IPS DF 6.9 (cell line): ENCODE data around the gene SORCS2.

Experiments used
- DNase-seq: peaks from one replicate; pipeline ENCODE4 v3.0.0-alpha.2; 2013; ENCODE audit warnings: low read depth, low spot score
- H3K27ac ChIP-seq: one replicate; pipeline ENCODE4 v1.5.1; 2013; ENCODE audit warnings: low read length, control low read depth
- H3K27me3 ChIP-seq: 2 replicates; pipeline ENCODE4 v1.6.1; 2013; ENCODE audit warnings: mild to moderate bottlenecking, low read length; ENCODE audit not compliant: control insufficient read depth, insufficient read depth
- H3K36me3 ChIP-seq: 2 replicates; pipeline ENCODE4 v1.6.1; 2013; ENCODE audit warnings: low read length; ENCODE audit not compliant: control insufficient read depth, insufficient read depth
- H3K4me1 ChIP-seq: 2 replicates; pipeline ENCODE4 v1.6.1; 2013; ENCODE audit warnings: low read length; ENCODE audit not compliant: control insufficient read depth, insufficient read depth
- H3K4me3 ChIP-seq: 2 replicates; pipeline ENCODE4 v1.5.1; 2013; ENCODE audit warnings: mild to moderate bottlenecking, low read length
- H3K9me3 ChIP-seq: 2 replicates; pipeline ENCODE4 v1.6.1; 2013; ENCODE audit warnings: low read length, inconsistent platforms; ENCODE audit not compliant: control insufficient read depth, insufficient read depth
- WGBS: extraction: QIAGEN DNeasy Blood & Tissue Kit; methylation state at CpG from one replicate; pipeline ENCODE4 v1.1.7; 2013; ENCODE audit warnings: mixed read lengths, missing lambda C conversion rate; ENCODE audit not compliant: insufficient read length, insufficient coverage; 5-methylcytosine and 5-hydroxymethylcytosine counted together

Gene SORCS2

DNA sequence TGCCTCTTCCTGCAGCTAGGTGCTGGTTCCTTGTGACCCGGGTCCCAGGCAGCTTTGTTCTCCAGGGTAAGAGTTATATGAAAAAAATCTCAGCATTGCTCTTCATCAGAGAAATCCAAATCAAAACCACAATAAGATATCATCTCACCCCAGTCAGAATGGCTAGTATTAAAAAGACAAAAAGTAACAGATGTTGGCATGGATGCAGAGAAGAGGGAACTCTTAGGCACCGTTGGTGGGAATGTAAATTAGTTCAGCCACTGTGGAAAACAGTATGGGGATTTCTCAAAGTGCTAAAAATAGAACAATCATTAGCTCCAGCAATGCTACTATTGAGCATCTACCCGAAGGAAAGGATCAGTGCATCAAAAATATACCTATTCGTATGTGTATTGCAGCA is 61.5 kb downstream of the SORCS2 start:
- H3K36me3 ChIP-seq, result no peaks in the 10 kb centered on the region
- no peaks in the 10 kb centered on the region for H3K4me1 ChIP-seq
- no peaks in the 10 kb centered on the region for H3K27me3 ChIP-seq
- no peak overlapping the region for H3K4me3 ChIP-seq
- H3K9me3 ChIP-seq, result no peaks in the 10 kb centered on the region
- H3K27ac ChIP-seq, result no peak overlapping the region
- DNase-seq, result no peak
- WGBS, result no CpG with 5 or more reads among the region's 4 CpGs

DNA sequence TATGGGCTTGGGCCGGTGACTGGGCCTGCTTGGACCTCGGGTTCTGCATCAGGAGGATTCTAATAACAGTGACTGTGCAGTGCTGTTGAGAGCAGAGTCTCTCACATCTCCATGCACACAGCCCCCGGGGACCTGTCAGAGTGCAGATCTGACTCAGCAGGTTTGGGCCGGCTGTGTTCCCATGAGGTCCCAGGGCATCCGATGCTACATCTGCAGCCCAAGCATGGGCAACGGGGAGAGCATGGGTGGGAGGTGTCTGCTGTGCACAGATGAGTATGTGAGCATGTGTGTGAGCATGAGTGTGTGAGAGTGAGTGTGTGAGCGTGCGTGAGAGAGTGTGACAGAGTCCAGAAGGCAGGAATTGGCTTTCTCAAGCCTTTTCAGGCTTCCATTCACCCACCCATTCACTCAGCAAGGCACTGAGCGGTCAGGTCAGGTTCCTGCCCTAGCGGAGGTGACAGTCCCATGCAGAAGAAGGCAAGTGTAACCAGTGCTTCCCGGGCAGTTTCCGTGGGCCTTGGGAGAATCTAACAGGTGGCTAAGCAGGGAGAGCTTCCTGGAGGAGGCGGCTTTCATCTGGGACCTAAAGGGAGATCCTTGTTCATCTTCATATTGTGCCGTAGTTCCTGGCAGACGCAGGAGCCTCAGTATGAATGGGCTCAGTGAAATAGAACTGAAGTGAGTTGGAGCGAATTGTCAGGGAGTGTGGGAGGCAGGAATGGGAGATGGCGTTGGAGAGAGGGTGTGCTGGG is 62.6 kb downstream of the SORCS2 start:
- Histone ChIP-seq H3K4me1 (no peaks in the 10 kb centered on the region), H3K9me3 (no peaks in the 10 kb centered on the region)
- DNase-seq, result no peak

DNA sequence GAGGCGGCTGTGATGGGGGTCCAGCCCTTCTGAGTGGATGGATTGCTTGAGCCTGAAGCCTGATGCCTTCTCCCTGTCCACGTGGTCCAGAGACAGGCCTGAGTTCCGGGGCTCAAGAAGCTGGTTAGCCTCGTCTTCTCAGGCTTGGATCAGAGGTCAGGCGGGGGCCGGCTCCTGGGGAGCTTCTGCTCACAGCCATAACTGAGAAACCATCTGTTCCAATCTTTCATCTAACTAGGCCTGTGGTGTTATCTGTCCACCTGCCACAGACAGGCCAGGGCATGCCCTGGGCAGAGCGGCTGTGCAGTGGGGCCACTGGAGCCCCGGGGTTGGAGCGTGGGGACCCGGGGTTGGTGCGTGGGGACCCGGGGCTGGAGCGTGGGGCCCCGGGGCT is 63.1 kb downstream of the SORCS2 start:
- WGBS, result no CpG with 5 or more reads among the region's 14 CpGs
- H3K27ac ChIP-seq, result no peak overlapping the region
- no peaks in the 10 kb centered on the region for H3K4me1 ChIP-seq
- no peak for DNase-seq
- no peaks in the 10 kb centered on the region for H3K27me3 ChIP-seq
- H3K9me3 ChIP-seq, result no peaks in the 10 kb centered on the region
- H3K36me3 ChIP-seq, result no peaks in the 10 kb centered on the region
- H3K4me3 ChIP-seq, result no peak overlapping the region

More for the DNA sequence above, 62.6 kb downstream of the SORCS2 start:
- Histone ChIP-seq H3K4me3 (no peak overlapping the region), H3K27ac (no peak overlapping the region), H3K36me3 (no peaks in the 10 kb centered on the region), H3K27me3 (no peaks in the 10 kb centered on the region)
- WGBS, result no CpG with 5 or more reads among the region's 17 CpGs

DNA sequence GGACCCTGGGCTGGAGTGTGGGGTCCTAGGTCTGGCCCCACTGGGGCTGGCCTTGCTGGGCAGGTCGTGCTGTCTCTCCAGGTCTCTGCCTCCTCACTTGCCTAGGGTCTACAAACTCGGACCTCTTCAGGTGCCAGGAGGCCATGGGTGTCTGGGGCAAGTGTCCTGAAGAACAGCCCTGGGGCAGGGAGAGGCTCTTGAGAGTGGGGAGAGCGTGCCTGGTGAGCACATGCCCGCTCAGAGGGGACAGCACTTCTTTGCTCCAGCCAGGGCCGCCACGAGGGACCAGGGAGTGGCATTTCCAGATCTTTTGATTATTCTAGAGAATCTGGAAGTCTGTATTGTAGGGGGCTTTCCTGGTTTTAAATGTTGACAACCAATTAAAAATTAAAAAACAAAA is 63.7 kb downstream of the SORCS2 start:
- Histone ChIP-seq H3K27ac (no peak overlapping the region), H3K27me3 (no peaks in the 10 kb centered on the region), H3K4me3 (no peak overlapping the region), H3K36me3 (no peaks in the 10 kb centered on the region), H3K9me3 (no peaks in the 10 kb centered on the region), H3K4me1 (no peaks in the 10 kb centered on the region)
- WGBS, result no CpG with 5 or more reads among the region's 6 CpGs
- DNase-seq, result no peak

DNA sequence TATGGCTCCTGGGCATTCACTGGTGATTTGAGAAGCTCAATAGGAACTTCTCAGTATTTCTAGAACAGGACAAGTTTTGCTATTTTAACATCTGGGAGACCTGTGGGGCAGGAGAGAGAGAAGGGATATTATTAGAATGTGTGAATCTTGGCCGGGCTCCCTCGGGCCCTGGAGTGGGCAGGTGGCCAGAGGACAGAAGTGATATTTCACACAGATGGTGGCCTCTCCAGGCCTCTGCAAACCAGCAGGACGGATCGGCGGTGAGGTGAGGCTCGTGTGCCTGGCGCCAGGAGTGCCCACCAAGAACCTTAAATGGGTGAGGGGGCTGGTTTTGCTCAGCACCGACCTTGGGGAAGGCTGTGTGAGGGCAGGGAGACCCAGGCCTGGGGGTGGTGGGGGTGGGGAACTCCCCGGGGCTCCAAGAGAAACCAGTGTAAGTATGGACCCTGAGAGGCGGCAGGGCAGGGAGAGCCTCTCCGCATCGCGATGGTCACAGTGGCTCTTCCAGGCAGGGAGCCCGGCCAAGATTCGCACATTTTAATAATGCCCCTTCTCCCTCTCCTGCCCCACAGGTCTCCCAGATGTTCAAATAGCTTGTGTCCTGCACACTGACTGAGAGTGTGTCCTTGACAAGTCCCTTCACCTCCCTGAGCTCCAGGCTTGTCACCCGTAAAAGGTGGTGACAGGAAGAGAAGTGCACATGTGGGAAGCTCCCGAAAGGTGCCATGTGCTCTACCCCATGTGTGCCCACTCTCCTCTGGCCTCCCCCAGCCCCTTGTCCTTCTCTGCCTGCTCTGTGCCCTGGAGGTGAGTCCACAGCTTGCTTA is 64.9 kb downstream of the SORCS2 start:
- WGBS, result no CpG with 5 or more reads among the region's 17 CpGs
- no peaks in the 10 kb centered on the region for H3K27me3 ChIP-seq
- DNase-seq, result no peak

DNA sequence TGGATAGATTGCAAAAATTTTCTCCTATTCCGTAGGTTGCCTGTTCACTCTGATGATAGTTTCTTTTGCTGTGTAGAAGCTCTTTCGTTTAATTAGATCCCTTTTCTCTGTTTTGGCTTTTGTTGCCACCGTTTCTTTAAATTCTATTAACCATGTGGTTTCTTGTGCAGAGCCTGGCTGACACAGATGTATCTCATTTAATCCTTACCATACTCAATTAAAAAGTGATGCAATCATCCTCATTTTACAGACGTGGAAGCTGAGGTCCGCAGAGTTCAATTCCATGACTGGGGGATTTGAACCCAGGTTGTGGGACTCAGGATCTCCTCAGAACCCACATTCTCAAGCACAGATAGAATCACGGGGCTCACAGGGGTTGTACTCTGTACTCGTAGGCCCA is 66.7 kb downstream of the SORCS2 start:
- no peaks in the 10 kb centered on the region for H3K27me3 ChIP-seq
- H3K27ac ChIP-seq, result no peak overlapping the region
- H3K9me3 ChIP-seq, result no peaks in the 10 kb centered on the region
- no peaks in the 10 kb centered on the region for H3K4me1 ChIP-seq
- WGBS, result no CpG with 5 or more reads among the region's 7 CpGs
- no peaks in the 10 kb centered on the region for H3K36me3 ChIP-seq
- no peak for DNase-seq
- H3K4me3 ChIP-seq, result no peak overlapping the region

More for the DNA sequence above, 64.9 kb downstream of the SORCS2 start:
- Histone ChIP-seq H3K4me1 (no peaks in the 10 kb centered on the region), H3K9me3 (no peaks in the 10 kb centered on the region), H3K27ac (no peak overlapping the region), H3K36me3 (no peaks in the 10 kb centered on the region), H3K4me3 (no peak overlapping the region)

DNA sequence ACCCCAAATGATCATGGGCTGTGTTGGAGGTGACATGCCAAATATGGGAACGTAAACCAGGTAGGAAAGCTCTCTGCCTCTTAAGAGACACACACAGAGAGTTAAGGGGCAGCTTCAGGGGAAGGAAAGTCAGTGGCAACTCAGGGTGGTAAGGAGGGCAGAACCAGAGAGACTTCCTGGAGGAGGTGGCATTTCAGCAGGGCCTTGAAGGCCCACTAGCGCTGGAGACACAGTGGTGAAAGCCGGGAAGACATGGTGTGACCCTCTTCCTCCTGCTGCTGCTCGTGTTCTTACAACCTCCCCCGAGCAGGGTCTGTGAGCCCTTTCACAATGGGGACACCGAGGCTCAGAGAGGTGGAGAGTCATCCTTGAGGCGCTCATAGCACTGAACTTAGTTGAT is 68.2 kb downstream of the SORCS2 start:
- Histone ChIP-seq H3K4me1 (no peaks in the 10 kb centered on the region), H3K4me3 (no peak overlapping the region), H3K27ac (no peak overlapping the region), H3K27me3 (no peaks in the 10 kb centered on the region), H3K9me3 (no peaks in the 10 kb centered on the region), H3K36me3 (no peaks in the 10 kb centered on the region)
- DNase-seq, result no peak
- no CpG with 5 or more reads among the region's 7 CpGs for WGBS

DNA sequence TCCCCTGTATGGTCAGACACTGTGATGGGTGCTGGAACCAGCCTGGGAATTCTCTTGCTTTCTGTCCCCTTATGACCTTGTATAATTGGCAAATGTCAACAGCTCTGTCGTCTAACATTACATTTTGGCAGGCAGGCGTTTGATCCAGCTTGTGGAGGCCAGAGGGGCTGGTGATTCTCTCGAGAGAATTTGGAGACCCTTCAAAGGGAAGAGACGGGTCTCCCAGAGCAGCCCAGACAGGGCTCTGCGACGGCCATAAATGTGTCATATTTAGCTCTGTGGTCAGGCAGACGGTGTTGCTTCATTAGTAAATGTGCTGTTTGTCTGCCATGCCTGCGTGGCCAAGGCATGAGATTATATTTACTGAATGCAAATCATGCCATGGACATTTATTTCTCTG is 68.7 kb downstream of the SORCS2 start:
- no peaks in the 10 kb centered on the region for H3K9me3 ChIP-seq
- H3K4me1 ChIP-seq, result no peaks in the 10 kb centered on the region
- no peaks in the 10 kb centered on the region for H3K27me3 ChIP-seq
- WGBS, result no CpG with 5 or more reads among the region's 8 CpGs
- H3K36me3 ChIP-seq, result no peaks in the 10 kb centered on the region
- no peak for DNase-seq
- no peak overlapping the region for H3K4me3 ChIP-seq
- no peak overlapping the region for H3K27ac ChIP-seq

DNA sequence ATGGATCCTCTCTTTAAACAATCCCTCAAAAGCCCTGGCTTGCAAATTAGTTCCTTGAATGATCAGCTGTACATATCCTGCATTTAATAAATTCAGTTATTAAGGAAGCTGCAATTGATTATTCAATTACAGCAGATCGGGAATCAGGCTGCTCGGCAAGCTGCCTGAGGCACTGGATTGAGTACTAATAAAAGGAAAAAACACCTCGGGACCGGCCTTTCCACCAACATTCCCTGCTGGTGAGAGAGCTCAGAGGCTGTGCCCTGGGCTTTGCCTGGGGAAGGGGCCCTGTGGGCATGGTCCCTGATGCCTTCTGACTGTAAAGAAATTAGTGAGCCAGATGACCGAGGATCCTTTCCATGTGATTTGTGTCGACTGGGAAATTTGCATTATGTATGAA is 69.2 kb downstream of the SORCS2 start:
- Histone ChIP-seq H3K4me1 (no peaks in the 10 kb centered on the region; the same call in 1 of the 2 replicates), H3K27ac (no peak overlapping the region), H3K4me3 (no peak overlapping the region), H3K27me3 (no peaks in the 10 kb centered on the region), H3K9me3 (no peaks in the 10 kb centered on the region), H3K36me3 (no peaks in the 10 kb centered on the region)
- no peak for DNase-seq
- WGBS, result no CpG with 5 or more reads among the region's 6 CpGs

DNA sequence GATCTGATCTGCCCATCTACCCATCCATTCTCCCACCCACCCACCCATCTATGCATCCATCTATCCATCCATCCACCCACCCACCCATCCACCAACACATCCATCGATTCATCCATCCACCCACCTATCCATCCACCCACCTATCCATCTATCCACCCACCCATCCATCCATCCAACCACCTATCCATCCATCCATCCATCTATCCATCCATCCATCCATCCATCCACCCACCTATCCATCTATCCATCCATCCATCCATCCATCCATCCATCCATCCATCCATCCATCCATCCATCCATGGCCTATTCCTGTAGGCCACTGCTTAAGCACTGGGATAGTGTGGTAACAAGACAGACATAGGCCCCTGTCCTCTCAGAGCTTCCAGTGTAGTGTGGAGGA is 69.8 kb downstream of the SORCS2 start:
- no CpG with 5 or more reads among the region's 1 CpG for WGBS
- Histone ChIP-seq H3K36me3 (no peaks in the 10 kb centered on the region), H3K4me3 (no peak overlapping the region), H3K27me3 (no peaks in the 10 kb centered on the region), H3K9me3 (no peaks in the 10 kb centered on the region), H3K27ac (no peak overlapping the region), H3K4me1 (peaks cover 1% of the 10 kb centered on the region; the same call in 1 of the 2 replicates)
- DNase-seq, result no peak
